ENCODE measurements around the gene PRKCZ. TPM values are rescaled to one million over a fixed set of nuclear protein-coding genes. Genes with fewer than 3 reads are reported as not detected.

The PRKCZ gene
- total RNA-seq, 4 donors from 2014 or later: 0.49 to 1.9 (median 1.1) TPM; not detected in 1

DNA sequence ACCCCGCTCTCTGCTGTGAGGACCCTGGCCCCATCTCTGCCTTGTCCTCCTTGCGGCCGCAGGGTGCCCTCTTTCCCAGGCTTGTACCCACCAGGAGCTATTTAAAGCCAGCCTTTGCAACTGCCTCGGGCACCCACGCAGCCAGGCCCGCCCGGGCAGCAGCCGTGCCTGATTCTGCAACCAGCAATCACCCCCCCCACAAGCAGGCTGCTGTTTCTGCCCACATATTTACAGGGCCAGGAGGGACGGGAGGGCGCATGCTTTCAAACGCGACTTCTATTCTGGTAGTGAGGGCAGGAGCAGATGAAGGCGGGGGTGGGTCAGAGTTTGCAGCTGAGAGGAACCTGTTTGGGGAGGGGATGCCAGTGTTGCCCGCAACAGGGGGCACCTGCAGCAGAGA is 17.5 kb upstream of the PRKCZ start:
- TF ChIP-seq, protein P1, sequence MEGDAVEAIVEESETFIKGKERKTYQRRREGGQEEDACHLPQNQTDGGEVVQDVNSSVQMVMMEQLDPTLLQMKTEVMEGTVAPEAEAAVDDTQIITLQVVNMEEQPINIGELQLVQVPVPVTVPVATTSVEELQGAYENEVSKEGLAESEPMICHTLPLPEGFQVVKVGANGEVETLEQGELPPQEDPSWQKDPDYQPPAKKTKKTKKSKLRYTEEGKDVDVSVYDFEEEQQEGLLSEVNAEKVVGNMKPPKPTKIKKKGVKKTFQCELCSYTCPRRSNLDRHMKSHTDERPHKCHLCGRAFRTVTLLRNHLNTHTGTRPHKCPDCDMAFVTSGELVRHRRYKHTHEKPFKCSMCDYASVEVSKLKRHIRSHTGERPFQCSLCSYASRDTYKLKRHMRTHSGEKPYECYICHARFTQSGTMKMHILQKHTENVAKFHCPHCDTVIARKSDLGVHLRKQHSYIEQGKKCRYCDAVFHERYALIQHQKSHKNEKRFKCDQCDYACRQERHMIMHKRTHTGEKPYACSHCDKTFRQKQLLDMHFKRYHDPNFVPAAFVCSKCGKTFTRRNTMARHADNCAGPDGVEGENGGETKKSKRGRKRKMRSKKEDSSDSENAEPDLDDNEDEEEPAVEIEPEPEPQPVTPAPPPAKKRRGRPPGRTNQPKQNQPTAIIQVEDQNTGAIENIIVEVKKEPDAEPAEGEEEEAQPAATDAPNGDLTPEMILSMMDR (IDR thresholded peaks at IDR 0.05; ENCODE audit: low read depth): no peak

DNA sequence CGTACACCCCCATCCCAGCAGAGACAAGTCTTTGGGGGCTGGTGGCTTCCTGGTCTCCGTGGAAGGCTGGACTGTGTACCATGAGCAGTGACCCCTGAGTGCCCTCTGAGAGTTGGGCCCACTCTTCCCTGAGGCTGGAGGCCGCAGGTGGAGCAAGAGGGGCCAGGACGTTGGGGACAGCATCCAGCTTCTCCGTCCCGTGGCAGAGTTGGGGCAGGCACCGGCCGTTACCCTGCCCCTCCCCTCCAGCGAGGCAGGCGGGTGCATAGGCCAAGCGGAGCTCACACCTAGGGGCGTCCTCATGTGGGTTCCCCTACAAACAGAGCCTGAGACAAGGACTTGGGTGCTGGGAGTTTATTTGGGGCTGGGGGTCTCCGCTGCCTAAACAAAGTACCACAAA is 17.0 kb upstream of the PRKCZ start:
- TF ChIP-seq, protein P1 (IDR thresholded peaks at IDR 0.05; ENCODE audit: low read depth): no peak

DNA sequence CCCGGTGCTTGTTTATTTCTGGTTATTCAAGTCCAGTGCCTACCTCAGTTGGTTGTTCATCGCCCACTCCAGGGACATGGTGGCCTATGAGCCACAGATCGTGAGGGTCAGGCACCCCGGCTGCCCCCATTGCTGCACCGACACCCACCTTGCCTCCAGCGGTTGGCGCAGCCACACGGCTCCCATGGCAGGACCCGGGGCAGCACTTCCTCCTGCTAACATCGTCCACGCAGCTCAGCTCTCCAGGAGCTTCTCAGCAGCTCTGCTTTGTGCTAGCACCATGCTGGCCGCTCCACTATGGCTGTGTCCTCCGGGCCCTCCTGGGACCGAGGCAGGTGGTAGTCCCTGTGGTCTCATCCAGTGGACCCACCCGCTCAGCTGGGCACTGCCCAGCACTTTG is 13.9 kb upstream of the PRKCZ start:
- TF ChIP-seq, protein P1 (IDR thresholded peaks at IDR 0.05; ENCODE audit: low read depth): no peak

DNA sequence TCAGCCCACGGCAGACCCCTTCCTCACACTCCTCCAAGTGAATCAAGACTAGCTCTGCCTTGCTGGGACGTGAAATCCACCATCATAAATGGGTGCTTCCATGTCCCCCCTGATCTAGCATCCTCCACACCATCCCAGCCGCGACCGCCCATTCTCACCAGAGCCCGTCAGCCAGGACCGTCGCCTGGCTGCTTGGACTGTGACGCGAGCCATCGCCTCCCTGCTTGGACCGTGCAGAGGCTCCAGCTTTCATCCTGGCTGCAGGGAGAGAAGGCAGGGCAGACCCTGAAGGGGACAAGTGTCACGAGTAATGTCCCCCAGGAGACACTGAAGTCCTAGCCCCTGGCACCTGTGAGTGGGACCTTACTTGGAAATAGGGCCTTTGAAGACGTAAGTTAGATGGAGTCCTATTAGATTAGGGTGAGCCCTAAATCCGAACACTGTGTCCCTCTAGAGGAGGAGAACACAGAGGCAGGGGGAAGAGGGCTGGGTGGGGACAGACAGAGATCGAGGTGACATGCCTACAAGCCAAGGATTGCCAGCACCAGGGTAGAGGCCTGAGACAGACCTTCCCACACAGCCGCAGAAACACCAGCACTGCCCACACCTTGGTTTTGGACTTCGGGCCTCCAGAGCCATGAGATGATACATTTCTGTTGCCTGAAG is 12.8 kb upstream of the PRKCZ start:
- TF ChIP-seq, protein P1 (IDR thresholded peaks at IDR 0.05; ENCODE audit: low read depth): no peak

DNA sequence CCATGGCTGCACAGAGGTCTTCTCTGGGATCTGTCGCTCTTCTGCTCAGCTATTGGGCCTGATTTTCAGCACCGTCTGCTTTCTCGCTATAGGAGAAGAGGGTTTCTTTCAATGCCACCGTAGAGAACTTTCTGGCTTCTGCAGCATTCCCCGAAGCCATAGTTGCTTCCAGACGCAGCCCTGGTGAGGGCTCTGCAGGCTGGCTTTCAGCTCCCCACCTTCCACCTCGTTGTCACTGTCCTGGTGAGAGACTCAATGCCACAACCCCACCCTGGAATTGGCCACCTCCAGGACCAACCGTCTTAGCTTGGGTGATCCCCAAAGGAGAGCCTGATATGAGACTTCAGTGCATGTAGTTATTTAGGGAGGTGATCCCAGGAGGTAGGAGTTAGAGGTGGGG is 12.0 kb upstream of the PRKCZ start:
- TF ChIP-seq, protein P1 (IDR thresholded peaks at IDR 0.05; ENCODE audit: low read depth): no peak

DNA sequence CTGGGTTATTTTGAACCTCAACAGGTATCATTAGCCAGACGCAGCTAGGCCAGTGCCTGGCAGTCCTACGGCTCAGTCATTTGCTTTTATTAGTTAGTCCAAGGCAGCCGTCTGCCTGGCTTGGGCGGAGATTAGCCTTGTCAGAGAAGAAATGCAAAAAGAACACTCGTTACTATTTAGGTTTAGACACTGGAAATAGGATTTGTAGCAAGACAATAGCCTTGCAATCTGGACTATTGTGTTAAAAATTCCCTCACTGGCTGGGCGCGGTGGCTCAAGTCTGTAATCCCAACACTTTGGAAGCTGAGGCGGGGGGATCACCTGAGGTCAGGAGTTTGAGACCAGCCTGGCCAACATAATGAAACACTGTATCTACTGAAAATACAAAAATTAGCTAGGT is 11.0 kb upstream of the PRKCZ start:
- TF ChIP-seq, protein P1 (IDR thresholded peaks at IDR 0.05; ENCODE audit: low read depth): no peak

DNA sequence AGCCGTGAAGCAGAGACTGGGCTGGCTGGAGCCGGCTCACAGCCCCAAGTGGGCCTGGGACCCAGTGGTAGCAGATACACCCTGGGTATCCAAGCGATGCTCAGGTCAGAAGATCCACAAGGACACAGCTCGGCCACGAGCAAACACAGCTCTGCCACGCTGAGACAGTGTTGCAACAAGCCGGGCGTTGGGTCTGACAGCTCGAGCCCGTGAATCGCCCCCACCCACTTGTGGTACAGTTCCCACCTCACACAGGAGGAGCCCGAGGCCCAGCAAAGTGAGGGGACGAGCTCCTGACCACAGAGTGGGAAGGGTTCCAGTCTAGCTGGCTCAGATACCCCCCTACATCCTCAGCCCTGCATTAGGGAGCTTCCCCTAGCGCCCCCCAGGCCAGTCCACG is 8.9 kb upstream of the PRKCZ start:
- TF ChIP-seq, protein P1 (IDR thresholded peaks at IDR 0.05; ENCODE audit: low read depth): no peak

Measured in subcutaneous adipose tissue (tissue), 4 donors.